Panc1 (cell line): ENCODE measurements around the gene PLAU. TPM values are rescaled to one million over a fixed set of nuclear protein-coding genes. Genes with fewer than 3 reads are reported as not detected.
A peak's percentile ranks its signal among the peaks of the same experiment; 100 is the strongest.

Experiments used
- ATAC-seq: fragments of 200-7000 bp; cut with Tn5 transposase; 2 replicates; pipeline ENCODE4 v1.9.1; 2020; ENCODE audit warnings: mild to moderate bottlenecking, moderate library complexity
- BruUV-seq: library from RNA; stranded (reverse); fragments of 400-500 nt; replicated peaks from 2 replicates; lab custom pipeline; 2021; lab: Mats Ljungman, UMichigan
- CTCF ChIA-PET: fragments of 300-600 bp; sonication (Branson Sonifier 250); formaldehyde crosslinking; loops from one replicate; lab custom pipeline; 2022; ENCODE audit warnings: antibody characterized with exemption; lab: Charles Lee
- POLR2A ChIA-PET: fragments of 300-600 bp; sonication (Branson Sonifier 250); formaldehyde crosslinking; loops from one replicate; lab custom pipeline; 2022; ENCODE audit warnings: antibody characterized with exemption; lab: Charles Lee
- DNase-seq: peaks from one replicate; pipeline ENCODE4 v3.0.0-alpha.2; 2010; ENCODE audit warnings: low read depth, low spot score
- H3K27ac ChIP-seq: 2 replicates; pipeline ENCODE4 v1.5.1; 2011; ENCODE audit warnings: mild to moderate bottlenecking, low read length, inconsistent platforms
- H3K27me3 ChIP-seq: fragments of 200-500 bp; sonication (Bioruptor generic); 2 replicates; pipeline ENCODE4 v1.6.0; 2014; ENCODE audit warnings: low read length, inconsistent platforms; ENCODE audit not compliant: control insufficient read depth, insufficient read depth
- H3K36me3 ChIP-seq: fragments of 200-500 bp; sonication (Bioruptor generic); 2 replicates; pipeline ENCODE4 v1.5.1; 2014; ENCODE audit warnings: inconsistent platforms, mild to moderate bottlenecking, low read length, moderate library complexity; ENCODE audit not compliant: control insufficient read depth, insufficient read depth
- H3K4me1 ChIP-seq: 2 replicates; pipeline ENCODE4 v1.5.1; 2011; ENCODE audit warnings: inconsistent platforms, mild to moderate bottlenecking, low read length, moderate library complexity; ENCODE audit not compliant: control insufficient read depth, insufficient read depth
- H3K4me3 ChIP-seq, 2 experiments: 2 replicates each; pipeline ENCODE4 v1.5.1; 2011 to 2012; ENCODE audit warnings: low read depth in 2 of 2, low read length in 2 of 2, mild to moderate bottlenecking in 2 of 2, inconsistent platforms in 1 of 2, moderate library complexity in 1 of 2
- H3K9me3 ChIP-seq: fragments of 200-500 bp; sonication (Bioruptor generic); 2 replicates; pipeline ENCODE4 v1.5.1; 2014; ENCODE audit warnings: low read depth, mild to moderate bottlenecking, inconsistent platforms, low read length, moderate library complexity; ENCODE audit not compliant: control insufficient read depth, insufficient read depth
- POLR2AphosphoS5 ChIP-seq: IDR thresholded peaks from 2 replicates; pipeline ENCODE4 v1.6.1; 2012; ENCODE audit warnings: mild to moderate bottlenecking, low read depth, low read length, moderate library complexity
- SIN3A ChIP-seq: IDR thresholded peaks from 2 replicates; pipeline ENCODE4 v1.6.1; 2012; ENCODE audit warnings: low read depth, mild to moderate bottlenecking, low read length, moderate library complexity, borderline replicate concordance; ENCODE audit not compliant: insufficient read depth
- TCF7L2 ChIP-seq: IDR thresholded peaks from 2 replicates; pipeline ENCODE4 v1.6.1; 2011; ENCODE audit warnings: mild to moderate bottlenecking, low read depth, low read length, inconsistent platforms
- in situ Hi-C: cut with HindIII; loops from 2 replicates; pipeline ENCODE4 v1.10.0; 2016; ENCODE audit warnings: low sequenced_read_pairs, low pct_unique_long_range_greater_than_20kb
- intact Hi-C: fragments of 100-400 bp; cut with micrococcal nuclease; formaldehyde crosslinking; loops from one replicate; pipeline ENCODE4 v1.10.0; 2022; ENCODE audit not compliant: unreplicated experiment
- total RNA-seq: library from RNA; stranded (reverse); gene quantifications from one replicate; pipeline ENCODE4 v1.2.1, GENCODE V29; 2021; ENCODE audit not compliant: unreplicated experiment
- TF ChIP-seq, protein P1 (sequence below), 2 experiments: IDR thresholded peaks; 2 replicates each; pipeline ENCODE4 v1.6.1; 2011 to 2012; ENCODE audit warnings: low read depth in 2 of 2, control low read depth in 1 of 2, low read length in 1 of 2, mild to moderate bottlenecking in 1 of 2, moderate library complexity in 1 of 2; ENCODE audit not compliant: insufficient read depth in 1 of 2
- TF ChIP-seq, protein P2 (sequence below): fragments of 450-650 bp; IDR thresholded peaks from 2 replicates; pipeline ENCODE4 v1.5.1; 2017; ENCODE audit warnings: mild to moderate bottlenecking

The PLAU gene
- total RNA-seq, 1 experiment from 2014 or later, result 305 TPM

DNA sequence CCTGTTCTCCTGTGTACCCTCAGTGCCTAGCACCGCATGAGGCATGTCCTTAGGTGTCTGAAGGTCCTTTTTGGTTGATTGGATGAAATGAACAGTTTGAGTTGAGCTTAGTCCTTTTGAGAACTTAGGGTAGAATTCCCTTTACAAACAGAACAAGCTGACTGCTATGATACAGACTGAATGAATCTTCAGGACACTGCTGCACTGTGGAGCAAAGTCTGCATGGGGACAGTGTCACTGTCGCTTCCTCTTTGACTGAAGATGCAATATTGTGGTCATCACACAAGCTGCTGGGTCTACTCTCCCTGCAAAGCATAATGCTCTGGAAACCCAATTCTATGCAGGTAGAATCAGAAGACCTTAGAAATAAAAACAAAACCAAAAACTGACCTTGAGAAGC is 8.6 kb upstream of the PLAU start:
- no peak for ATAC-seq
- no peaks in the 10 kb centered on the region for H3K36me3 ChIP-seq
- ChIA-PET POLR2A (interaction anchor here (0.6 to 0.7 kb wide), 2 partner anchors 11 to 38 kb away, joined by 3 read pairs; no protein-coding TSS in a partner anchor), CTCF (interaction anchor here (0.7 to 1.3 kb wide), 3 partner anchors 11 to 177 kb away, joined by 4 to 9 read pairs (median 4); no protein-coding TSS in a partner anchor)
- peak overlapping the region; percentile 56; the same call in 1 of the 2 replicates for H3K27ac ChIP-seq
- TF ChIP-seq, protein P1, sequence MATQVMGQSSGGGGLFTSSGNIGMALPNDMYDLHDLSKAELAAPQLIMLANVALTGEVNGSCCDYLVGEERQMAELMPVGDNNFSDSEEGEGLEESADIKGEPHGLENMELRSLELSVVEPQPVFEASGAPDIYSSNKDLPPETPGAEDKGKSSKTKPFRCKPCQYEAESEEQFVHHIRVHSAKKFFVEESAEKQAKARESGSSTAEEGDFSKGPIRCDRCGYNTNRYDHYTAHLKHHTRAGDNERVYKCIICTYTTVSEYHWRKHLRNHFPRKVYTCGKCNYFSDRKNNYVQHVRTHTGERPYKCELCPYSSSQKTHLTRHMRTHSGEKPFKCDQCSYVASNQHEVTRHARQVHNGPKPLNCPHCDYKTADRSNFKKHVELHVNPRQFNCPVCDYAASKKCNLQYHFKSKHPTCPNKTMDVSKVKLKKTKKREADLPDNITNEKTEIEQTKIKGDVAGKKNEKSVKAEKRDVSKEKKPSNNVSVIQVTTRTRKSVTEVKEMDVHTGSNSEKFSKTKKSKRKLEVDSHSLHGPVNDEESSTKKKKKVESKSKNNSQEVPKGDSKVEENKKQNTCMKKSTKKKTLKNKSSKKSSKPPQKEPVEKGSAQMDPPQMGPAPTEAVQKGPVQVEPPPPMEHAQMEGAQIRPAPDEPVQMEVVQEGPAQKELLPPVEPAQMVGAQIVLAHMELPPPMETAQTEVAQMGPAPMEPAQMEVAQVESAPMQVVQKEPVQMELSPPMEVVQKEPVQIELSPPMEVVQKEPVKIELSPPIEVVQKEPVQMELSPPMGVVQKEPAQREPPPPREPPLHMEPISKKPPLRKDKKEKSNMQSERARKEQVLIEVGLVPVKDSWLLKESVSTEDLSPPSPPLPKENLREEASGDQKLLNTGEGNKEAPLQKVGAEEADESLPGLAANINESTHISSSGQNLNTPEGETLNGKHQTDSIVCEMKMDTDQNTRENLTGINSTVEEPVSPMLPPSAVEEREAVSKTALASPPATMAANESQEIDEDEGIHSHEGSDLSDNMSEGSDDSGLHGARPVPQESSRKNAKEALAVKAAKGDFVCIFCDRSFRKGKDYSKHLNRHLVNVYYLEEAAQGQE (IDR thresholded peaks at IDR 0.05; ENCODE audit: insufficient read depth in 1 of 2, low read depth in 2 of 2, low read length in 1 of 2), result no peak
- TF ChIP-seq, protein P2, sequence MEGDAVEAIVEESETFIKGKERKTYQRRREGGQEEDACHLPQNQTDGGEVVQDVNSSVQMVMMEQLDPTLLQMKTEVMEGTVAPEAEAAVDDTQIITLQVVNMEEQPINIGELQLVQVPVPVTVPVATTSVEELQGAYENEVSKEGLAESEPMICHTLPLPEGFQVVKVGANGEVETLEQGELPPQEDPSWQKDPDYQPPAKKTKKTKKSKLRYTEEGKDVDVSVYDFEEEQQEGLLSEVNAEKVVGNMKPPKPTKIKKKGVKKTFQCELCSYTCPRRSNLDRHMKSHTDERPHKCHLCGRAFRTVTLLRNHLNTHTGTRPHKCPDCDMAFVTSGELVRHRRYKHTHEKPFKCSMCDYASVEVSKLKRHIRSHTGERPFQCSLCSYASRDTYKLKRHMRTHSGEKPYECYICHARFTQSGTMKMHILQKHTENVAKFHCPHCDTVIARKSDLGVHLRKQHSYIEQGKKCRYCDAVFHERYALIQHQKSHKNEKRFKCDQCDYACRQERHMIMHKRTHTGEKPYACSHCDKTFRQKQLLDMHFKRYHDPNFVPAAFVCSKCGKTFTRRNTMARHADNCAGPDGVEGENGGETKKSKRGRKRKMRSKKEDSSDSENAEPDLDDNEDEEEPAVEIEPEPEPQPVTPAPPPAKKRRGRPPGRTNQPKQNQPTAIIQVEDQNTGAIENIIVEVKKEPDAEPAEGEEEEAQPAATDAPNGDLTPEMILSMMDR, result no peak
- TF ChIP-seq POLR2AphosphoS5, result no peak
- no peak for TF ChIP-seq TCF7L2
- no peak for TF ChIP-seq SIN3A
- H3K4me1 ChIP-seq, result peaks cover 25% of the 10 kb centered on the region
- H3K4me3 ChIP-seq, result no peak overlapping the region
- DNase-seq, result no peak
- intact Hi-C loops (no loop called here), in situ Hi-C loops (no loop called here)
- H3K9me3 ChIP-seq, result no peaks in the 10 kb centered on the region
- no peaks in the 10 kb centered on the region for H3K27me3 ChIP-seq
- BruUV-seq, result no TSS peak

DNA sequence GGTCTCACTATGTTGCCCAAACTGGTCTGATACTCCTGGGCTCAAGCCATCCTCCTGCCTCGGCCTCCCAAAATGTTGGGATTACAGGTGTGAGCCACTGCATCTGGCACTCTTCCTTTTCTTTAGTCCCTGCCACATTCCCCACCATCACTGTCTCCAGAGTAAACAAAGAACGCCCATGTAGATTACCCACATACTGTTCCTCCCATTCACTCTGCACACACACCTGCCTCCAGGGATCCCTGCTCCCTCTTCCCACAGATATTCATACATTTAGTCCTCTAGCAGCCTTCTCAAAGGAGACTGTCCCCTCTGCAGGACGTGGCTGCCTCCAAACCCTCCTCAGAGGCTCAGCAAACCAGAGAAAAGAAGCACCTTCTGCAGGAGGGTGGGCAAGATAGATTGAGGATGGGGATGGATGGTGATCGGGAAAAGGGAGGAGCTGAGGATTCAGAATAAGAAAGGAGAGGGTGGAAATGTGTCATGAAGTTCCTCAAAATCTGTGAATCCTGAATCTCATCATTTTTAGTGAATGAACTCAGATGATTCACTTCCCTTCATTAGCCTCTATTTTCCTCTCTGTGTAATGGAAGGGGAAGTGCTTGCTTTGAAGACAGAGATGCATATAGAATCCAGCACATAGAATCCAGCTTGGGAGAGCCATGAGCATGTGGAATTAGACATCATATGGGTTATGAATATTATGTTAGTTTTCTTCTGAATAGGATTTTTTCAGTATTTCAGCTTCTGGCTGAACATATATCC is 5.5 kb upstream of the PLAU start:
- H3K9me3 ChIP-seq, result no peaks in the 10 kb centered on the region
- intact Hi-C loops, result no loop called here
- POLR2A ChIA-PET, result interaction anchor here (1.4 kb wide), 1 partner anchor 17 kb away, joined by 3 read pairs; no protein-coding TSS in a partner anchor
- ATAC-seq (no peak), DNase-seq (no peak)
- peak overlapping the region; percentile 97 for H3K27ac ChIP-seq
- in situ Hi-C loops, result no loop called here
- H3K4me1 ChIP-seq, result peaks cover 52% of the 10 kb centered on the region
- no peaks in the 10 kb centered on the region for H3K36me3 ChIP-seq
- no peaks in the 10 kb centered on the region for H3K27me3 ChIP-seq
- H3K4me3 ChIP-seq, result no peak overlapping the region
- CTCF ChIA-PET, result no interaction called here
- BruUV-seq, result no TSS peak
- TF ChIP-seq POLR2AphosphoS5, result no peak
- no peak for TF ChIP-seq TCF7L2
- TF ChIP-seq, protein P1 (IDR thresholded peaks at IDR 0.05; ENCODE audit: insufficient read depth in 1 of 2, low read depth in 2 of 2, low read length in 1 of 2), result no peak
- TF ChIP-seq SIN3A, result no peak
- TF ChIP-seq, protein P2, result no peak
